Heart left ventricle (tissue), 16 donors: ENCODE results near the gene LRRC46. TPM values are rescaled to one million over a fixed set of nuclear protein-coding genes. Genes with fewer than 3 reads are reported as not detected.
A peak's percentile ranks its signal among the peaks of the same experiment; 100 is the strongest.

ENCODE experiments used
- ATAC-seq, 4 donors: fragments of 200-7000 bp; cut with Tn5 transposase; one replicate each; pipeline ENCODE4 v1.9.1; 2020 to 2022; ENCODE audit warnings: moderate library complexity in 4 of 4, mild to moderate bottlenecking in 3 of 4, moderate number of reproducible peaks in 1 of 4
- DNase-seq, 5 donors: peaks; one replicate each; pipeline ENCODE4 v3.0.0-alpha.2; 2020
- H3K27ac ChIP-seq, 12 donors: fragments of 200-600 bp; sonication (generic) in 4 of 12; one replicate each; pipeline versions ENCODE4 v1.5.0 to v1.8.0; 2016 to 2022; ENCODE audit warnings: mild to moderate bottlenecking in 2 of 12
- H3K27me3 ChIP-seq, 9 donors: fragments of 200-600 bp; sonication (generic) in 2 of 9; one replicate each; pipeline versions ENCODE4 v1.5.1 to v1.8.0; 2016 to 2022; ENCODE audit warnings: mild to moderate bottlenecking in 3 of 9
- H3K36me3 ChIP-seq, 9 donors: fragments of 200-600 bp; sonication (generic) in 2 of 9; one replicate each; pipeline versions ENCODE4 v1.5.0 to v1.8.0; 2018 to 2022; ENCODE audit warnings: mild to moderate bottlenecking in 2 of 9
- H3K4me1 ChIP-seq, 12 donors: fragments of 200-600 bp; sonication (generic) in 4 of 12; one replicate each; pipeline versions ENCODE4 v1.5.0 to v1.8.0; 2016 to 2022; ENCODE audit warnings: mild to moderate bottlenecking in 3 of 12
- H3K4me3 ChIP-seq, 12 donors: fragments of 200-600 bp; sonication (generic) in 4 of 12; one replicate each; pipeline versions ENCODE4 v1.5.0 to v1.8.0; 2017 to 2022; ENCODE audit warnings: mild to moderate bottlenecking in 9 of 12, moderate library complexity in 4 of 12
- H3K9me3 ChIP-seq, 12 donors: fragments of 200-600 bp; sonication (generic) in 4 of 12; one replicate each; pipeline versions ENCODE4 v1.5.0 to v1.8.0; 2016 to 2022; ENCODE audit warnings: mild to moderate bottlenecking in 1 of 12
- CTCF ChIP-seq, 12 donors: fragments of 200-600 bp; sonication (generic) in 4 of 12; IDR thresholded peaks; one replicate each; pipeline versions ENCODE4 v1.5.0 to v1.8.0; 2018 to 2022; ENCODE audit warnings: antibody characterized with exemption in 12 of 12, mild to moderate bottlenecking in 5 of 12
- POLR2A ChIP-seq, 2 donors: fragments of 450-650 bp; IDR thresholded peaks; one replicate each; pipeline ENCODE4 v1.6.1; 2017; ENCODE audit warnings: antibody characterized with exemption in 2 of 2, mild to moderate bottlenecking in 2 of 2, moderate library complexity in 2 of 2
- WGBS, 4 donors: extraction: QIAGEN DNeasy Blood & Tissue Kit in 2 of 4; methylation state at CpG; one replicate each; pipeline versions ENCODE4 v1.1.5 to v1.1.7; 2013 to 2018; 5-methylcytosine and 5-hydroxymethylcytosine counted together
- intact Hi-C, 10 donors: fragments of 100-400 bp; cut with DNase I; formaldehyde crosslinking; loops; one replicate each; pipeline versions ENCODE4 v1.11.1 to v1.14.2; 2022
- polyA plus RNA-seq, 2 donors: library from polyadenylated mRNA; stranded (reverse); fragments of 200-250 nt; gene quantifications; one replicate each; pipeline ENCODE4 v1.2.3, GENCODE V29; 2013
- total RNA-seq, 9 donors: library from RNA; depleted of rRNA in 2 of 9; stranded (reverse); fragments of >200 nt in 2 of 9; fragmentation: NEBNext Ultra II Directional in 3 of 9; extraction: Animal tissue kit (Norgen Biotek cat#: 25700) in 3 of 9; gene quantifications; one replicate each; pipeline versions ENCODE4 v1.1.0 to v1.2.4, GENCODE V29; 2016 to 2023
- donor health status: ischemic (EF 13 %, LVEDD 7.1; RV severe dilation, severe dysfunction).
- donor health status: healthy with polysubstance abuse.
- donor health status: DM: no; HTN: yes; CAD: no.
- donor health status: DM: no; HTN: no; CAD: no.
- donor health status: ischemic (EF 25% LVEDD 6.9; RV normal size, moderate dysfunction).
- donor health status: ischemic (EF 25% LVEDD 5.7; RV mildly dilated, moderate dysfunction).
- donor health status: healthy.
- donor health status: DM: yes; HTN: yes; CAD: no.
- donor health status: ischemic (EF 35%, LVEDD 5.7; RV mildly dilated, moderate dysfunction).
- donor health status: nonischemic (EF 11% LVEDD 7.7; RV severe dilation, severe dysfunction).
- donor health status: DM: yes; HTN: yes; CAD: no.
- donor health status: PGD.
- donor health status: ischemic (EF 29% LVEDD 5.4; RV normal size, mild dysfunction).
- donor health status: nonischemic (EF 23%, LVEDD 6.1; RV moderate dilation, normal function).

Gene LRRC46
- total and polyA plus RNA-seq, 11 donors = 0.17 to 0.44 (median 0.32) TPM; not detected in 2

- WGBS, 4 donors = 44 to 67% (median 65%) methylated on average over 4 to 5 of the region's 5 CpGs
- Histone ChIP-seq H3K9me3 (no peaks in the 10 kb centered on the region), H3K27ac (no peak overlapping the region), H3K4me1 (peaks cover 0 to 10% (median 0%) of the 10 kb centered on the region in 12 donors), H3K36me3 (peaks cover 0 to 18% (median 3%) of the 10 kb centered on the region in 9 donors), H3K4me3 (no peak overlapping the region), H3K27me3 (peaks cover 0 to 5% (median 0%) of the 10 kb centered on the region in 9 donors)
- no peak for ATAC-seq
- no peak for TF ChIP-seq CTCF (IDR thresholded peaks at IDR 0.05)
- TF ChIP-seq POLR2A (IDR thresholded peaks at IDR 0.05) = no peak
- no peak for DNase-seq
- intact Hi-C loops = loop anchor here in 7 of 10 donors (2.0 to 10.0 kb wide), 5 partner anchors 106 to 578 kb away; no protein-coding TSS in a partner anchor
These were observed 28.3 kb upstream of the LRRC46 start for GRCh38 chr17:47803201-47803600.

GRCh38 chr17:47803751-47804150 lies 27.7 kb upstream of the LRRC46 start:
- TF ChIP-seq CTCF (IDR thresholded peaks at IDR 0.05) = no peak
- TF ChIP-seq POLR2A (IDR thresholded peaks at IDR 0.05) = no peak
- intact Hi-C loops = loop anchor here in 7 of 10 donors (2.0 to 10.0 kb wide), 5 partner anchors 106 to 579 kb away; no protein-coding TSS in a partner anchor
- 73 to 80% (median 77%) methylated on average over 5 to 6 of the region's 6 CpGs for WGBS, 4 donors
- DNase-seq (no peak), ATAC-seq (no peak)
- no peaks in the 10 kb centered on the region for H3K9me3 ChIP-seq
- no peak overlapping the region for H3K27ac ChIP-seq
- no peaks in the 10 kb centered on the region for H3K27me3 ChIP-seq
- peaks cover 0 to 10% (median 0%) of the 10 kb centered on the region in 12 donors for H3K4me1 ChIP-seq
- no peak overlapping the region for H3K4me3 ChIP-seq
- H3K36me3 ChIP-seq = peaks cover 0 to 24% (median 8%) of the 10 kb centered on the region in 9 donors

- Histone ChIP-seq H3K27me3 (no peaks in the 10 kb centered on the region), H3K36me3 (peaks cover 0 to 31% (median 15%) of the 10 kb centered on the region in 9 donors), H3K4me3 (no peak overlapping the region), H3K9me3 (no peaks in the 10 kb centered on the region), H3K4me1 (peaks cover 0 to 10% (median 0%) of the 10 kb centered on the region in 12 donors), H3K27ac (no peak overlapping the region)
- ATAC-seq (no peak), DNase-seq (no peak)
- TF ChIP-seq CTCF (IDR thresholded peaks at IDR 0.05) = no peak
- no peak for TF ChIP-seq POLR2A (IDR thresholded peaks at IDR 0.05)
- intact Hi-C loops = loop anchor here in 7 of 10 donors (5.0 to 10.0 kb wide), 4 partner anchors 107 to 580 kb away; no protein-coding TSS in a partner anchor
- WGBS, 4 donors = 68 to 100% (median 78%) methylated on average over 2 to 3 of the region's 3 CpGs
These were observed 27.0 kb upstream of the LRRC46 start for GRCh38 chr17:47804461-47804860.

DNA sequence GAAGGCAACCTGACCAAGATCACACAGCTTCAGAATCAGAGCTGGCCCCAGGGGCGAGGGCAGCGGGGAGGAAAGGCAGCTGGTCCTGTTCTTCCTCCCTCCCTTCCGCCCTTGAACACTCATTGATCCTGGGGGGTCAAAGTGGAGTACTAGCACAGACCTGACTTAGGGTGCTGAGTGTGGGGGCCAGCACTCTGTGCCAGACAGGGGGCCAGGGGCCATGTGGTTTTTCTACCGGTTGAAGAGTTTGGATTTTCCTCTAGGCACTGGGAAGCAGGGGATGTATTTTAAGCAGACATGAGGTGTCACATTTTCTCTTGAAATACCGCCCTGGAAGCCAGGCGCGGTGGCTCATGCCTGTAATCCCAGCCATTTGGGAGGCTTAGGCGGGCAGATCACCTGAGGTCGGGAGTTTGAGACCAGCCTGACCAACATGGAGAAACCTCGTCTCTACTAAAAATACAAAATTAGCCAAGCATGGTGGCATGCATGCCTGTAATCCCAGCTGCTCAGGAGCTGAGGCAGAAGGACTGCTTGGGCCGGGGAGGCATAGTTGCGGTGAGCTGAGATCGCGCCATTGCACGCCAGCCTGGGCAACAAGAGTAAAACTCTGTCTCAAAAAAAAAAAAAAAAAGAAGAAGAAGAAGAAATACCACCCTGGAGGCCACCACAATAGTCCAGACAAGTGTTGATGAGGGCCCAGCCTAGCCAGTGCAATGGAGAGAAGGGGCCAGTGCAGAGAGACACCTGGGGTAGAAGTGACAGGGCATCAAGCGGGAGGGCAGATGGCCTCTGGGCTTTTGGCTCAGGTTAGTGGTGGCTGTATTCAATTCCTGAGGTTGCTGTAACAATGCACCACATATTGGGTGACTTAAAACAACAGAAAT lies 25.2 kb upstream of the LRRC46 start:
- intact Hi-C loops = loop anchor here in 3 of 10 donors (10.0 kb wide), 2 partner anchors 141 to 581 kb away; no protein-coding TSS in a partner anchor

More for the DNA sequence above, 25.2 kb upstream of the LRRC46 start:
- Histone ChIP-seq H3K4me1 (peaks cover 0 to 10% (median 2%) of the 10 kb centered on the region in 12 donors), H3K27ac (peak overlapping the region in 2 of 12 donors; percentile 17 to 53), H3K4me3 (no peak overlapping the region), H3K36me3 (peaks cover 0 to 48% (median 24%) of the 10 kb centered on the region in 9 donors), H3K27me3 (no peaks in the 10 kb centered on the region), H3K9me3 (no peaks in the 10 kb centered on the region)
- TF ChIP-seq POLR2A (IDR thresholded peaks at IDR 0.05) (no peak), CTCF (IDR thresholded peaks at IDR 0.05) (no peak)
- DNase-seq (no peak), ATAC-seq (peak in 1 of 4 donors; percentile 3)
- 72 to 79% (median 74%) methylated on average over 16 of the region's 16 CpGs for WGBS, 4 donors
